ENCODE measurements around the gene PANK4. TPM values are rescaled to one million over a fixed set of nuclear protein-coding genes. Genes with fewer than 3 reads are reported as not detected.

PANK4 gene
- total RNA-seq, 2 donors from 2014 or later, result 13.7 to 31.3 TPM

GRCh38 chr1:2546515-2547209, 20.3 kb upstream of the PANK4 start:
- Histone ChIP-seq H3K4me3 (peak overlapping the region; percentile 16 to 48), H3K9me3 (no peaks in the 10 kb centered on the region), H3K27me3 (no peaks in the 10 kb centered on the region), H3K36me3 (replicated peaks in 1 of 2; ENCODE audit: insufficient read depth in 1 of 2, low read depth in 2 of 2) (no peaks in the 10 kb centered on the region), H3K4me1 (peaks cover 49% of the 10 kb centered on the region), H3K27ac (peak overlapping the region; percentile 77 to 96 (median 94))
- peak in 2 of 3 donors; percentile 31 to 54 for TF ChIP-seq POLR2A (IDR thresholded peaks at IDR 0.05)
- peak in 4 of 7 experiments; percentile 28 to 46 (median 38) for TF ChIP-seq CTCF (IDR thresholded peaks at IDR 0.05)
- intact Hi-C loops (cut with DNase I), result no loop called here
- 0% methylated on average over 7 to 43 of the region's 52 CpGs for WGBS, 2 donors
- ATAC-seq (peak; percentile 63), DNase-seq (peak; percentile 74 to 91 (median 88))

- ATAC-seq, result peak; percentile 62
These were observed 19.5 kb upstream of the PANK4 start for GRCh38 chr1:2545754-2546514.

GRCh38 chr1:2544875-2545640, 18.7 kb upstream of the PANK4 start:
- Histone ChIP-seq H3K36me3 (replicated peaks in 1 of 2; ENCODE audit: insufficient read depth in 1 of 2, low read depth in 2 of 2) (no peaks in the 10 kb centered on the region), H3K9me3 (no peaks in the 10 kb centered on the region), H3K4me3 (no peak overlapping the region), H3K4me1 (peaks cover 49% of the 10 kb centered on the region), H3K27ac (peak overlapping the region; percentile 77 to 96 (median 84)), H3K27me3 (peaks cover 0 to 4% of the 10 kb centered on the region in 2 donors)
- no peak for TF ChIP-seq POLR2A (IDR thresholded peaks at IDR 0.05)
- no peak for TF ChIP-seq CTCF (IDR thresholded peaks at IDR 0.05)
- 58 to 77% methylated on average over 7 to 18 of the region's 19 CpGs for WGBS, 2 donors
- no peak for ATAC-seq
- DNase-seq, result no peak
- intact Hi-C loops (cut with DNase I), result no loop called here

More at GRCh38 chr1:2545754-2546514, 19.5 kb upstream of the PANK4 start:
- TF ChIP-seq POLR2A (IDR thresholded peaks at IDR 0.05) (peak in 1 of 3 donors; percentile 50), CTCF (IDR thresholded peaks at IDR 0.05) (no peak)
- H3K9me3 ChIP-seq, result no peaks in the 10 kb centered on the region
- intact Hi-C loops (cut with DNase I), result no loop called here
- H3K4me1 ChIP-seq, result peaks cover 49% of the 10 kb centered on the region
- H3K27me3 ChIP-seq, result peaks cover 0 to 3% of the 10 kb centered on the region in 2 donors
- 4 to 12% methylated on average over 7 to 37 of the region's 43 CpGs for WGBS, 2 donors
- H3K4me3 ChIP-seq, result peak overlapping the region; percentile 16 to 48
- peak; percentile 91 to 96 (median 96) for DNase-seq
- H3K36me3 ChIP-seq (replicated peaks in 1 of 2; ENCODE audit: insufficient read depth in 1 of 2, low read depth in 2 of 2), result no peaks in the 10 kb centered on the region
- peak overlapping the region; percentile 77 to 96 (median 94) for H3K27ac ChIP-seq

- DNase-seq (no peak), ATAC-seq (no peak)
- H3K36me3 ChIP-seq (replicated peaks in 1 of 2; ENCODE audit: insufficient read depth in 1 of 2, low read depth in 2 of 2), result no peaks in the 10 kb centered on the region
- H3K9me3 ChIP-seq, result no peaks in the 10 kb centered on the region
- peak overlapping the region in 3 of 4 donors; percentile 77 to 96 (median 92) for H3K27ac ChIP-seq
- peaks cover 44% of the 10 kb centered on the region for H3K4me1 ChIP-seq
- intact Hi-C loops (cut with DNase I), result no loop called here
- 71% methylated on average over 24 of the region's 26 CpGs; no CpG with 5 or more reads in 1 of the 2 donors for WGBS, 2 donors
- H3K4me3 ChIP-seq, result no peak overlapping the region
- peaks cover 0 to 4% of the 10 kb centered on the region in 2 donors for H3K27me3 ChIP-seq
- no peak for TF ChIP-seq POLR2A (IDR thresholded peaks at IDR 0.05)
- TF ChIP-seq CTCF (IDR thresholded peaks at IDR 0.05), result no peak
These were observed 17.9 kb upstream of the PANK4 start for GRCh38 chr1:2544093-2544874.

Data from body of pancreas (tissue), 4 donors.